GM21723 (cell line): Measurements from ENCODE around the gene NLGN2.

Experiments
- ATAC-seq: cut with Tn5 transposase; IDR thresholded peaks from one replicate; pipeline ENCODE4 v1.9.1; 2021; ENCODE audit warnings: mild to moderate bottlenecking, moderate library complexity; ENCODE audit not compliant: unreplicated experiment

The NLGN2 gene

GRCh38 chr17:7411427-7411750, 3.7 kb downstream of the NLGN2 start:
- ATAC-seq = no peak

GRCh38 chr17:7413346-7413985, 5.8 kb downstream of the NLGN2 start:
- ATAC-seq = no peak

GRCh38 chr17:7414837-7415236, 7.2 kb downstream of the NLGN2 start:
- no peak for ATAC-seq

GRCh38 chr17:7415784-7416183, 8.1 kb downstream of the NLGN2 start:
- no peak for ATAC-seq

- no peak for ATAC-seq
Measured at GRCh38 chr17:7416323-7416722, 8.7 kb downstream of the NLGN2 start.

GRCh38 chr17:7417056-7417655, 9.5 kb downstream of the NLGN2 start:
- no peak for ATAC-seq

- ATAC-seq = no peak
Measured at GRCh38 chr17:7418472-7419152, 11.0 kb downstream of the NLGN2 start.

- ATAC-seq = no peak
Measured at GRCh38 chr17:7419819-7420610, 12.4 kb downstream of the NLGN2 start, which contains the start of gene SPEM1. TSS of gene SPEM1 (plus strand) at chr17:7420324. CDS start at chr17:7420385, 61 bp downstream.

- ATAC-seq = no peak
Measured at GRCh38 chr17:7421186-7421585, 13.5 kb downstream of the NLGN2 start.

- ATAC-seq = no peak
Measured at GRCh38 chr17:7423679-7424078, 16.0 kb downstream of the NLGN2 start.

GRCh38 chr17:7425316-7425715, 17.7 kb downstream of the NLGN2 start, which contains the start of gene SPEM2:
TSS of gene SPEM2 (plus strand) at chr17:7425616. CDS start at chr17:7425689, 73 bp downstream.
- ATAC-seq = no peak

- ATAC-seq = no peak
Measured at GRCh38 chr17:7425756-7426155, 18.1 kb downstream of the NLGN2 start.

GRCh38 chr17:7426203-7426863, 18.7 kb downstream of the NLGN2 start:
- ATAC-seq = no peak

GRCh38 chr17:7426896-7427489, 19.3 kb downstream of the NLGN2 start:
- ATAC-seq = no peak

- ATAC-seq = no peak
Measured at GRCh38 chr17:7427549-7427948, 19.9 kb downstream of the NLGN2 start.

- no peak for ATAC-seq
Measured at GRCh38 chr17:7428557-7428956, 20.9 kb downstream of the NLGN2 start, which contains the start of gene SPEM3. TSS of gene SPEM3 (plus strand) at chr17:7428857. CDS start at chr17:7428903, 46 bp downstream.

GRCh38 chr17:7429722-7430121, 22.1 kb downstream of the NLGN2 start:
- ATAC-seq = no peak

- no peak for ATAC-seq
Measured at GRCh38 chr17:7431231-7431630, 23.6 kb downstream of the NLGN2 start.

GRCh38 chr17:7432296-7432695, 24.7 kb downstream of the NLGN2 start:
- no peak for ATAC-seq
